NCI-H2227 (cell line): ENCODE data around the gene RNF123.

Experiments
- DNase-seq: peaks from one replicate; lab custom pipeline; 2025; ENCODE audit not compliant: unreplicated experiment; lab: John Stamatoyannopoulos, UW

RNF123 gene

GRCh38 chr3:49701388-49702077 is 12.2 kb downstream of the RNF123 start:
- DNase-seq = no peak

GRCh38 chr3:49702672-49703071 is 13.3 kb downstream of the RNF123 start:
- no peak for DNase-seq

- DNase-seq = peak; percentile 68
Observed at GRCh38 chr3:49703443-49703927, 14.1 kb downstream of the RNF123 start.

- DNase-seq = no peak
Observed at GRCh38 chr3:49703956-49704355, 14.6 kb downstream of the RNF123 start.

- no peak for DNase-seq
Observed at GRCh38 chr3:49704629-49705028, 15.3 kb downstream of the RNF123 start.

- no peak for DNase-seq
Observed at GRCh38 chr3:49705390-49705960, 16.1 kb downstream of the RNF123 start.

- DNase-seq = no peak
Observed at GRCh38 chr3:49706456-49707112, 17.2 kb downstream of the RNF123 start.

GRCh38 chr3:49707113-49707480 is 17.7 kb downstream of the RNF123 start:
- no peak for DNase-seq

- DNase-seq = no peak
Observed at GRCh38 chr3:49709852-49710251, 20.5 kb downstream of the RNF123 start.

- DNase-seq = no peak
Observed at GRCh38 chr3:49711489-49711888, 22.1 kb downstream of the RNF123 start.

GRCh38 chr3:49712166-49712565 is 22.8 kb downstream of the RNF123 start:
- no peak for DNase-seq

GRCh38 chr3:49712631-49713317 is 23.4 kb downstream of the RNF123 start:
- DNase-seq = no peak

GRCh38 chr3:49713336-49714105 is 24.2 kb downstream of the RNF123 start:
- DNase-seq = no peak

- no peak for DNase-seq
Observed at GRCh38 chr3:49714728-49715550, 25.6 kb downstream of the RNF123 start.

GRCh38 chr3:49715611-49716121 is 26.3 kb downstream of the RNF123 start:
- DNase-seq = no peak

GRCh38 chr3:49716169-49716568 is 26.8 kb downstream of the RNF123 start:
- DNase-seq = no peak

GRCh38 chr3:49716691-49717210 is 27.4 kb downstream of the RNF123 start:
- DNase-seq = no peak

- no peak for DNase-seq
Observed at GRCh38 chr3:49717211-49717958, 28.0 kb downstream of the RNF123 start.
